H1 (cell line): ENCODE measurements around the gene FGGY. TPM values are rescaled to one million over a fixed set of nuclear protein-coding genes. Genes with fewer than 3 reads are reported as not detected.

Experiments
- CTCF ChIA-PET: fragments of 300-600 bp; sonication (Branson Sonifier 250); formaldehyde crosslinking; loops from one replicate; lab custom pipeline; 2021; ENCODE audit not compliant: partially characterized antibody; lab: Charles Lee
- POLR2A ChIA-PET: fragments of 300-600 bp; sonication (Branson Sonifier 250); formaldehyde crosslinking; loops from one replicate; lab custom pipeline; 2021; ENCODE audit warnings: inconsistent platforms; ENCODE audit not compliant: partially characterized antibody; lab: Charles Lee
- DNase-seq, 2 experiments: peaks; one replicate each; pipeline versions ENCODE4 v3.0.0 to v3.0.0-alpha.2; 2010 to 2022; ENCODE audit warnings: low spot score in 2 of 2, low read depth in 1 of 2, mixed read lengths in 1 of 2
- FAIRE-seq: peaks from 2 replicates; lab custom pipeline; 2011; peaks lifted over from hg19 to GRCh38; lab: Jason Lieb, UNC
- H2AFZ ChIP-seq: 2 replicates; pipeline ENCODE4 v1.8.1; 2012; ENCODE audit warnings: low read length, inconsistent platforms
- H2AK5ac ChIP-seq: 2 replicates; pipeline ENCODE4 v1.6.1; 2013; ENCODE audit warnings: low read depth, low read length
- H2BK120ac ChIP-seq: replicated peaks from 2 replicates; pipeline ENCODE3; 2013; ENCODE audit warnings: low read depth, low read length, inconsistent platforms
- H2BK12ac ChIP-seq: 2 replicates; pipeline ENCODE4 v1.6.1; 2013; ENCODE audit warnings: low read depth, low read length
- H2BK15ac ChIP-seq: 2 replicates; pipeline ENCODE4 v1.6.1; 2013; ENCODE audit warnings: low read length
- H2BK20ac ChIP-seq: 2 replicates; pipeline ENCODE4 v1.6.1; 2013; ENCODE audit warnings: low read length
- H2BK5ac ChIP-seq: 2 replicates; pipeline ENCODE4 v1.6.1; 2013; ENCODE audit warnings: low read depth, low read length
- H3K14ac ChIP-seq: 2 replicates; pipeline ENCODE4 v1.6.1; 2013; ENCODE audit warnings: inconsistent platforms; ENCODE audit not compliant: insufficient read length
- H3K18ac ChIP-seq: 2 replicates; pipeline ENCODE4 v1.6.1; 2013; ENCODE audit warnings: low read length; ENCODE audit errors: extremely low read depth
- H3K23ac ChIP-seq: 2 replicates; pipeline ENCODE4 v1.6.1; 2013; ENCODE audit warnings: inconsistent platforms; ENCODE audit not compliant: insufficient read length
- H3K23me2 ChIP-seq: 2 replicates; pipeline ENCODE4 v1.6.1; 2013; ENCODE audit warnings: low read depth, low read length
- H3K27ac ChIP-seq: 2 replicates; pipeline ENCODE4 v1.6.1; 2011; ENCODE audit warnings: low read depth, low read length, inconsistent platforms
- H3K27me3 ChIP-seq, 4 experiments: replicated peaks in 1 of 4; 1 replicate in 1 of 4; 2 replicates in 3 of 4; pipeline versions ENCODE4 v1.6.1 to v1.8.1; 2011 to 2013; ENCODE audit warnings: low read length in 3 of 4, mild to moderate bottlenecking in 3 of 4, inconsistent platforms in 2 of 4, mixed read lengths in 2 of 4, moderate library complexity in 1 of 4; ENCODE audit not compliant: control insufficient read depth in 3 of 4, insufficient read depth in 3 of 4; ENCODE audit errors: extremely low read depth in 1 of 4
- H3K36me3 ChIP-seq, 4 experiments: 2 replicates each; pipeline versions ENCODE4 v1.6.1 to v1.8.1; 2011 to 2013; ENCODE audit warnings: mild to moderate bottlenecking in 4 of 4, low read length in 3 of 4, moderate library complexity in 2 of 4, control low read depth in 1 of 4, inconsistent platforms in 1 of 4; ENCODE audit not compliant: insufficient read depth in 4 of 4, control insufficient read depth in 2 of 4
- H3K4ac ChIP-seq: replicated peaks from 2 replicates; pipeline ENCODE3; 2013; ENCODE audit warnings: low read length, low read depth, mixed read lengths, inconsistent platforms; ENCODE audit not compliant: insufficient read length
- H3K4me1 ChIP-seq, 4 experiments: replicated peaks in 1 of 4; 1 replicate in 1 of 4; 2 replicates in 3 of 4; pipeline versions ENCODE4 v1.6.1 to v1.8.1; 2011 to 2013; ENCODE audit warnings: low read length in 3 of 4, inconsistent platforms in 2 of 4, mixed read lengths in 1 of 4; ENCODE audit not compliant: insufficient read depth in 4 of 4, control insufficient read depth in 3 of 4
- H3K4me2 ChIP-seq, 2 experiments: 2 replicates each; pipeline versions ENCODE4 v1.6.1 to v1.8.1; 2011 to 2013; ENCODE audit warnings: low read depth in 2 of 2, low read length in 2 of 2, control low read depth in 1 of 2, inconsistent platforms in 1 of 2, mild to moderate bottlenecking in 1 of 2; ENCODE audit not compliant: insufficient read depth in 1 of 2
- H3K4me3 ChIP-seq, 4 experiments: fragments of 200-600, 300-600 bp in 1 of 4; sonication (generic), shearing (Covaris generic), sonication (Bioruptor Twin) in 1 of 4; 2 replicates each; pipeline versions ENCODE4 v1.5.1 to v1.8.1; 2011 to 2016; ENCODE audit warnings: low read length in 4 of 4, low read depth in 3 of 4, control low read depth in 2 of 4, inconsistent platforms in 2 of 4, mild to moderate bottlenecking in 2 of 4, mixed read lengths in 1 of 4, moderate library complexity in 1 of 4; ENCODE audit not compliant: insufficient read depth in 2 of 4; ENCODE audit errors: extremely low read depth in 1 of 4
- H3K56ac ChIP-seq: replicated peaks from 2 replicates; pipeline ENCODE3; 2013; ENCODE audit warnings: low read depth, mild to moderate bottlenecking, mixed read lengths, low read length, inconsistent platforms; ENCODE audit not compliant: insufficient read length
- H3K79me1 ChIP-seq: 2 replicates; pipeline ENCODE4 v1.6.1; 2013; ENCODE audit warnings: low read depth, low read length, control low read depth
- H3K79me2 ChIP-seq, 2 experiments: 2 replicates each; pipeline versions ENCODE4 v1.6.1 to v1.8.1; 2012 to 2013; ENCODE audit warnings: low read length in 2 of 2, mild to moderate bottlenecking in 2 of 2, inconsistent platforms in 1 of 2; ENCODE audit not compliant: insufficient read depth in 2 of 2, control insufficient read depth in 1 of 2
- H3K9ac ChIP-seq, 4 experiments: replicated peaks in 1 of 4; 1 replicate in 1 of 4; 2 replicates in 3 of 4; pipeline versions ENCODE4 v1.6.1 to v1.8.1; 2011 to 2013; ENCODE audit warnings: low read depth in 3 of 4, low read length in 3 of 4, control low read depth in 2 of 4, mild to moderate bottlenecking in 2 of 4, moderate library complexity in 2 of 4, inconsistent platforms in 1 of 4; ENCODE audit errors: extremely low read depth in 1 of 4
- H3K9me3 ChIP-seq, 2 experiments: 2 replicates each; pipeline versions ENCODE4 v1.6.1 to v1.8.1; 2012 to 2013; ENCODE audit warnings: mild to moderate bottlenecking in 2 of 2, moderate library complexity in 2 of 2, control low read depth in 1 of 2, inconsistent platforms in 1 of 2, low read depth in 1 of 2, low read length in 1 of 2, mixed read lengths in 1 of 2; ENCODE audit not compliant: insufficient read depth in 2 of 2
- H4K20me1 ChIP-seq, 2 experiments: replicated peaks in 1 of 2; 2 replicates each; pipeline versions ENCODE3 to v1.8.1; 2011 to 2013; ENCODE audit warnings: inconsistent platforms in 2 of 2, low read length in 2 of 2, mild to moderate bottlenecking in 1 of 2; ENCODE audit not compliant: insufficient read depth in 2 of 2, control insufficient read depth in 1 of 2
- H4K5ac ChIP-seq: 2 replicates; pipeline ENCODE4 v1.6.1; 2013; ENCODE audit warnings: low read length, low read depth, mixed read lengths, inconsistent platforms; ENCODE audit not compliant: insufficient read length
- H4K8ac ChIP-seq: 2 replicates; pipeline ENCODE4 v1.8.0; 2013; ENCODE audit warnings: mild to moderate bottlenecking, moderate library complexity, low read length, inconsistent platforms; ENCODE audit not compliant: insufficient read depth; ENCODE audit errors: extremely low read depth
- H4K91ac ChIP-seq: replicated peaks from 2 replicates; pipeline ENCODE3; 2013; ENCODE audit warnings: low read length, mixed read lengths, inconsistent platforms; ENCODE audit not compliant: insufficient read length
- BRCA1 ChIP-seq: IDR thresholded peaks from 2 replicates; pipeline ENCODE4 v1.6.1; 2012; ENCODE audit warnings: low read depth, low read length, improper control_type of control experiment
- polyA plus RNA-seq, 7 experiments: library from polyadenylated mRNA; depleted of rRNA in 3 of 7; stranded (reverse) in 5 of 7; unstranded in 2 of 7; fragments of >200 nt in 5 of 7; fragments of 200-250 nt in 2 of 7; gene quantifications; 1 replicate in 5 of 7; 2 replicates in 1 of 7; 4 replicates in 1 of 7; pipeline versions ENCODE4 v1.2.1 to v1.2.3, GENCODE V29; 2011 to 2013; ENCODE audit warnings: missing spikeins in 2 of 7, mixed read lengths in 2 of 7
- total RNA-seq: library from RNA; stranded (reverse); fragmentation: NEBNext Ultra II Directional; extraction: Animal tissue kit (Norgen Biotek cat#: 25700); gene quantifications from 2 replicates; pipeline ENCODE4 v1.2.1, GENCODE V29; 2021

The FGGY gene
- total and polyA plus RNA-seq, 2 of the 8 experiments (the other 6 are each of a cell fraction or from before 2014, with no cell fraction given), result 10.3 to 12.5 TPM

GRCh38 chr1:59262631-59263030 is 34.3 kb upstream of the FGGY start:
- Histone ChIP-seq H2AFZ (no peak overlapping the region), H4K91ac (no peak overlapping the region), H2BK15ac (no peak overlapping the region), H3K36me3 (no peaks in the 10 kb centered on the region), H4K20me1 (no peaks in the 10 kb centered on the region), H3K4ac (no peak overlapping the region), H3K9me3 (no peaks in the 10 kb centered on the region), H3K14ac (no peak overlapping the region), H3K4me3 (no peak overlapping the region), H2BK5ac (no peak overlapping the region), H2BK12ac (no peak overlapping the region), H2BK120ac (no peak overlapping the region), H3K56ac (no peak overlapping the region), H2AK5ac (no peak overlapping the region), H3K27ac (no peak overlapping the region), H3K79me2 (no peaks in the 10 kb centered on the region; a peak in 1 of 4 replicates), H3K4me1 (peaks cover 1 to 5% (median 4%) of the 10 kb centered on the region in 4 experiments; a peak in 4 of 7 replicates), H3K79me1 (no peaks in the 10 kb centered on the region), H2BK20ac (no peak overlapping the region), H3K9ac (no peak overlapping the region), H3K23ac (no peak overlapping the region), H3K23me2 (no peaks in the 10 kb centered on the region), H4K5ac (no peak overlapping the region), H3K18ac (no peak overlapping the region), H3K27me3 (no peaks in the 10 kb centered on the region), H3K4me2 (no peak overlapping the region), H4K8ac (no peak overlapping the region)
- FAIRE-seq (no peak), DNase-seq (no peak)
- POLR2A ChIA-PET, result no interaction called here
- CTCF ChIA-PET, result interaction anchor here (1.5 kb wide), 1 partner anchor 43 kb away, joined by 3 read pairs; no protein-coding TSS in a partner anchor
- TF ChIP-seq BRCA1, result no peak
